Ureter (tissue), 1 donor: ENCODE data around the gene EPN3. TPM values are rescaled to one million over a fixed set of nuclear protein-coding genes. Genes with fewer than 3 reads are reported as not detected.

ENCODE experiments used
- DNase-seq: peaks from one replicate; pipeline ENCODE4 v3.0.0-alpha.2; 2020; ENCODE audit warnings: low spot score
- total RNA-seq: library from RNA; stranded (reverse); gene quantifications from one replicate; pipeline ENCODE4 v1.2.4, GENCODE V29; 2023
- donor health status: DM: yes; HTN: yes; CAD: no.

Gene EPN3
- total RNA-seq, result 70.5 TPM

DNA sequence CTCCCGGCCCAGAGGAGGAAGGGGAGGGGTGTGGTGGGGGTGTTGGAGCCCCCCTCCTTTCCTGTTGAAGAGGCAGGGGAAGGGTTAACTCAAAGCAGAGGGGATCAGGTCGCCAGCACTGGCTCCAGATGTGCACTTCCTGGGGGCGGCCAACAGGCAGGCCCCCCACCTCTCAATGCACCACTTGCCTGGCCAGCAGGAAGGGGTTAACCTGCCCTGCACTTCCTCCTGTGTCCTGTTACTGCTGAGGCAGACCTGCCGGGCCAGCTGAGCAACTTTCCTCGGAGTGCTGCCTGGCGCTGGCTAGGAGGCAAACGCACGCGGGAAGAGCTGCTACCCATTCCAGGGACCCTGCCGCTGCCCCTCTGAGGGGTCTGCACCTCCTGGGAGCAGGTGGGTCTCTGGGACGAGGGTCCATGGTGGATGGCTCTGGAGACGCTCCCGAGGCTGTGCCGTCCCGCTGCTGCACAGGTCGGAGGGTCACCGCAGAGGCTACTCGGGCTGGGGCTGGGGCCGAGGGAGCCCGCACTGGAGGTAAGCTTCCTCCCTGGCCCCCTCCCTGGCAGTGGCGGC, at the start of gene EPN3:
Gene EPN3 (plus strand): TSS at position 284 of the 573 bp plus-strand sequence. CDS start 3,822 bp downstream, outside the sequence.
- DNase-seq, result peak; percentile 80

- no peak for DNase-seq
These were observed 49.3 kb upstream of the EPN3 start for GRCh38 chr17:50483266-50483665.

GRCh38 chr17:50484386-50485155, 48.0 kb upstream of the EPN3 start:
- no peak for DNase-seq

GRCh38 chr17:50487213-50488096, 45.1 kb upstream of the EPN3 start:
- DNase-seq, result no peak

- DNase-seq, result no peak
These were observed 43.7 kb upstream of the EPN3 start for GRCh38 chr17:50488880-50489279.

DNA sequence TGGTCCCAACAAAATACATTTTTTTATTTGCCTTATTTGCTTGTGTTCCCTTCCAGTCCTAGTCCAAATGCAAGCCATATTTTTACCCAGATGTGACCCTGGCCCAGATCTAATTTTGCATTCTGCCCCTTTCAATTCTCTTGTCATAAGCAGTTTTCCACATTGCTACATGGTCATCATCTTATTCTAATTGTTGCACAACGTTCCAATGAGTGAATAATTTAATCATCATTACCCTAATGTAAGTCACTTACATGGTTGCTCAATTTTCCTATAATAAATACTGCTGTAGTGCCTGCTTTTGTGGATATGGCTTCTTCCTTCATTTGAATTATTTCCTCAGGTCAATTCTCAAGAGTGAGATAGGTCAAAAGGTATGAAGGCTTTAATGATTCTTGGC, 41.0 kb upstream of the EPN3 start:
- DNase-seq, result no peak

DNA sequence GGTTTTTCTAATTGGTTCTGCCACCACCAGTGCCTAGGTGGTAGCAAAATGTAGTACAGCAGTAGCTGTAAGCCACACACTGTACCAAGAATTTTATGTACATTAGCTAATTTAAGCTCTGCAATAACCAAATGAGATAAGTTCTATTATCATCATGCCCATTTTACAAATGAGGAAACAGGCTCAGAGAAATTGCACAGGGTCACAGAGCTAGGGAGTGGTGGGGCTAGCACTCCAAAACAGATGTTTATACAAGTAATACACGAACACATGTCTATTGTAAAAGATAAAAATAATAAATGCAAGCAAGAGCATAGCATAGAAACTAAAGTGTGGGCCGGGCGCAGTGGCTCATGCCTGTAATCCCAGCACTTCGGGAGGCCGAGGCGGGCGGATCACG, 40.3 kb upstream of the EPN3 start:
- no peak for DNase-seq

- no peak for DNase-seq
These were observed 38.8 kb upstream of the EPN3 start for GRCh38 chr17:50493744-50494143.

DNA sequence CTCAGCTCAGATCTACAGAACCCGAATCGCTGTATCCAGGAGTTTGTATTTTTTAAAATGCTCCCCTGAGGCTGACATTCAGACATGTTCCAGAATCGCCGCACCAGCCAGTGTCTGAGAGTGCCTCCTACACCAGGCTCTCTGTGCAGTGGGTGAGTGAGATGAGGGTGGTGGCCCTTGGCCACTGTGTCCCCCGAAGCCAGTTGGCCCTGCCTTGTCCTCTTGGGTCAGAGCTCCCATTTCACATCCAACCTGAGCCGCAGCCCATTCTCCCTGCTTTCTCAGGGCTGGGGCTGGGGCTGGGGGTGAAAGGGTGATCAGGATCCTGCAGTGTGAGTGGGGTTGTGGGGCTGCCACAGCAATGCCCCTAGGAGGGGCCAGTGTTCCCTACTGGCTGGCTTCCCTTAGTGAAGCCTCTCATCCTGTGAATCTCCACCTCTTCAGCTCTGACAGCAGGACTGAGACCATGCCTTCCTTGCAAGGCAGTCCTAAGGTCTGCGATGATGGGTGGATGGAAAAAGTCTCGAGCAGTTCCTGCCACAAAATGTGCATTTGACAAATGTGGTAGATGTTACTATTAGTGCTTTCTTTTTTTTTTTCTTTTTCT, 37.2 kb upstream of the EPN3 start:
- DNase-seq, result no peak

- no peak for DNase-seq
These were observed 36.6 kb upstream of the EPN3 start for GRCh38 chr17:50495918-50496317.

- no peak for DNase-seq
These were observed 34.3 kb upstream of the EPN3 start for GRCh38 chr17:50498021-50498874.

GRCh38 chr17:50499270-50499669, 33.3 kb upstream of the EPN3 start:
- DNase-seq, result no peak

DNA sequence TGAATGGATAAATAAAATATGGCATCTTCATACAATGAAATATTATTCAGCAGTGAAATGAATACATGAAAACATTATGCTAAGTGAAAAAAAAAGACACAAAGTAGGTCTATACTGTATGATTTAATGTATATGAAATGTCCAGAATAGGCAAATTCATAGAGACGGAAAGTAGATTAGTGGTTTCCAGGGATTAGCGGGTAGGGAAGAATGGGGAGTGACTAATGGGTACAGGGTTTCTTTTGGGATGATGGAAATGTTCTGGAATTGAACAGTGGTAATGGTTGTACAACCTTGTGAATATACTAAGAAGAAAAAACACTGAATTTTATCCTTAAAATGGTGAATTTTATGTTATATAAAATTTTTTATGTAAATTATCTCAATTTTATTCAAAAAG, 32.8 kb upstream of the EPN3 start:
- DNase-seq, result no peak

DNA sequence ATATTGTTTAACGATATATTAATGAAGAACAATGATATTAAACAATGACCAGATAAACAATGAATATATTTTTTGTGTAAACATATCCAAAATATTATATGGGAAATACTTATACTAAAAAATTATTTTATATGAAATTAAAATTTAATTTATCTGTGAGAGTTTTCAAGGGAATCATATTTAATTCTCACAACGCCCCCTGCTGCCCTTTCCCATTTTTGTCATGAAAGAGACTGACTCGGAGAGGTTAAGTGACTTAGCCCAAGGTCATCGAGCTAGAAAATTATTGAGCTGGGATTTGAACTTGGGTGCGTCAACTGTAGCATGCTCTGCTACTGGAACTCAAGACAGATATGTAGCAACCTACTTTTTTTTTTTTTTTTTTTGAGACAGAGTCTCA, 31.5 kb upstream of the EPN3 start:
- no peak for DNase-seq

GRCh38 chr17:50502301-50502990, 30.1 kb upstream of the EPN3 start:
- DNase-seq, result no peak

DNA sequence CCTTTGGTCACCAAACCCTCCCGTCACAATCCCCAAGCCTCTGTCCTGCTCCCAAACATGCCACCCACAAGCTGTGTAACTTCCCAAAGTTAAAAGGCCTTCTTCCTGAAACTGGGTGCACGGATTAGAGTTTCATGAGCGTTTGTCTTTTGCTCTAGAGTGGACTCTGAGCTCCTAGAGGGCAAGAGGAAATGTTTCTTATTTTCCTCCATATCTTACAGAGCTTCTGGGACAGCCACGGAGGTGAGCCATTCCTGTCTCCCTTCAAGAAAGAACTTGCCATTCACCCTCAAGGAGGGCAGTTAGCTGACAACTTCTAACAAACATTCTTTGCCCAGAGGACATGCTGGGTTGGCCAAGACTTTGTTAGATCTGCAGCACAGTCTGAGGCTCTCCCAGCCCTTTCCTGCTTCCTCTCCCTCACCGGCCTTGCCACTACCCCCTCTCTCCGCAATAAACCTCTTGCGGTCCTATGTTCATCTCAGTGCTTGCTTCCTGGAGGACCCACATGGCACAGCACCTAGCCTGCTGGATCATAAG, 26.9 kb upstream of the EPN3 start:
- DNase-seq, result no peak

DNA sequence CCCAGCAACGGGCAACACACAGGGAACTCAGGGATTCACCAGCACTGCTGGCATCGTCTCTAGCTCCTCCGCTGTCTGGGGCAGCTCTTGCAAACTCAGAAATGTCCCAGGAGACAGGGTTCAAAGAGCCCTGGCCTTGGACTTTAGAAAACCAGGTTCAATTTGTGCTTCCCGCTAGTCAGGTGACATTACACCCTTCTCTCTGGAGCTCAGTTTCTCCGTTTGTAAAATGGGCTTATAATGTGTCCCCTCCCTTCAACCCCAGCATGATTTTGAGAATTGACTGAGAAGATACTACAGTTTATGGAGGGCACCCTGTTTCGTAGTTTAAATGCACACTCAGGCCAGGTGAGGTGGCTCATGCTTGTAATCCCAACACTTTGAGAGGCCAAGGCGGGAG, 26.2 kb upstream of the EPN3 start:
- no peak for DNase-seq

- peak; percentile 80 for DNase-seq
These were observed 24.5 kb upstream of the EPN3 start, which contains the start of gene MYCBPAP for GRCh38 chr17:50507871-50508572. MYCBPAP (plus strand) TSS chr17:50508439; CDS start chr17:50508675, 236 bp downstream.
